Trophoblast cell (in vitro differentiated cells and primary cell): ENCODE data around the gene PRKACB.
"Not testable (repeated sequence)": the region's sequence is repeated elsewhere in the genome, so short reads cannot be mapped to it uniquely, and the experiment has no call there.

Source experiments
- DNase-seq, 2 donors: peaks; one replicate each; pipeline ENCODE4 v3.0.0-alpha.2; 2016
- H2AFZ ChIP-seq: 2 replicates; pipeline ENCODE4 v1.6.1; 2013; ENCODE audit warnings: low read length, moderate library complexity, mild to moderate bottlenecking; ENCODE audit not compliant: insufficient read depth, poor library complexity
- H2AK5ac ChIP-seq: 2 replicates; pipeline ENCODE4 v1.6.1; 2013; ENCODE audit warnings: mild to moderate bottlenecking, low read length
- H2BK120ac ChIP-seq: 2 replicates; pipeline ENCODE4 v1.6.1; 2013; ENCODE audit warnings: low read length, mild to moderate bottlenecking, moderate library complexity; ENCODE audit not compliant: insufficient read depth, poor library complexity
- H2BK12ac ChIP-seq: 2 replicates; pipeline ENCODE4 v1.6.1; 2013; ENCODE audit warnings: mild to moderate bottlenecking, low read length, moderate library complexity
- H2BK5ac ChIP-seq: 2 replicates; pipeline ENCODE4 v1.6.1; 2013; ENCODE audit warnings: low read length, low read depth, moderate library complexity, mild to moderate bottlenecking; ENCODE audit not compliant: poor library complexity
- H3K14ac ChIP-seq: 2 replicates; pipeline ENCODE4 v1.6.1; 2013; ENCODE audit warnings: mild to moderate bottlenecking, low read length
- H3K18ac ChIP-seq: 2 replicates; pipeline ENCODE4 v1.6.1; 2013; ENCODE audit warnings: mild to moderate bottlenecking, low read length
- H3K23ac ChIP-seq: 2 replicates; pipeline ENCODE4 v1.6.1; 2013; ENCODE audit warnings: low read length
- H3K27ac ChIP-seq: 2 replicates; pipeline ENCODE4 v1.5.1; 2013; ENCODE audit warnings: low read depth, mild to moderate bottlenecking, inconsistent platforms, low read length, moderate library complexity
- H3K27me3 ChIP-seq: 2 replicates; pipeline ENCODE4 v1.6.1; 2013; ENCODE audit warnings: inconsistent platforms, mild to moderate bottlenecking, low read length, moderate library complexity; ENCODE audit not compliant: insufficient read depth
- H3K36me3 ChIP-seq, 2 experiments: 1 replicate in 1 of 2; 2 replicates in 1 of 2; pipeline ENCODE4 v1.6.1; 2013; ENCODE audit warnings: low read length in 2 of 2, mild to moderate bottlenecking in 2 of 2, moderate library complexity in 1 of 2; ENCODE audit not compliant: insufficient read depth in 2 of 2, control insufficient read depth in 1 of 2
- H3K4ac ChIP-seq: 2 replicates; pipeline ENCODE4 v1.6.1; 2013; ENCODE audit warnings: low read depth, mild to moderate bottlenecking, low read length, moderate library complexity
- H3K4me1 ChIP-seq, 2 experiments: 1 replicate in 1 of 2; 2 replicates in 1 of 2; pipeline ENCODE4 v1.6.1; 2013; ENCODE audit warnings: low read length in 2 of 2, mild to moderate bottlenecking in 2 of 2, moderate library complexity in 1 of 2; ENCODE audit not compliant: insufficient read depth in 2 of 2, control insufficient read depth in 1 of 2
- H3K4me2 ChIP-seq: 2 replicates; pipeline ENCODE4 v1.6.1; 2013; ENCODE audit warnings: inconsistent platforms, mild to moderate bottlenecking, low read length, moderate library complexity
- H3K4me3 ChIP-seq: 2 replicates; pipeline ENCODE4 v1.5.1; 2013; ENCODE audit warnings: mild to moderate bottlenecking, low read depth, low read length, inconsistent platforms
- H3K79me1 ChIP-seq: one replicate; pipeline ENCODE4 v1.6.1; 2013; ENCODE audit warnings: low read length
- H3K79me2 ChIP-seq: 2 replicates; pipeline ENCODE4 v1.6.1; 2013; ENCODE audit warnings: low read length, mild to moderate bottlenecking; ENCODE audit not compliant: control insufficient read depth, insufficient read depth, poor library complexity
- H3K9ac ChIP-seq: 2 replicates; pipeline ENCODE4 v1.6.1; 2013; ENCODE audit warnings: mild to moderate bottlenecking, low read length
- H3K9me3 ChIP-seq: 2 replicates; pipeline ENCODE4 v1.6.1; 2013; ENCODE audit warnings: low read depth, mild to moderate bottlenecking, control low read depth, inconsistent platforms, low read length; ENCODE audit not compliant: insufficient read depth
- H4K12ac ChIP-seq: 2 replicates; pipeline ENCODE4 v1.6.1; 2013; ENCODE audit warnings: low read depth, mild to moderate bottlenecking, low read length, moderate library complexity
- H4K8ac ChIP-seq: 2 replicates; pipeline ENCODE4 v1.6.1; 2013; ENCODE audit warnings: low read depth, mild to moderate bottlenecking, low read length, moderate library complexity
- H4K91ac ChIP-seq: one replicate; pipeline ENCODE4 v1.6.1; 2013; ENCODE audit warnings: low read depth, mild to moderate bottlenecking, low read length, moderate library complexity
- WGBS: extraction: QIAGEN DNeasy Blood & Tissue Kit; methylation state at CpG from one replicate; pipeline ENCODE4 v1.1.7; 2013; ENCODE audit warnings: missing lambda C conversion rate; ENCODE audit not compliant: insufficient read length, insufficient coverage; ENCODE audit errors: extremely low coverage; 5-methylcytosine and 5-hydroxymethylcytosine counted together

The PRKACB gene

GRCh38 chr1:84225646-84226045 lies 81.6 kb downstream of the PRKACB start:
- H3K9ac ChIP-seq = no peak overlapping the region
- H2BK120ac ChIP-seq = no peak overlapping the region
- H2AFZ ChIP-seq = no peak overlapping the region
- H3K4ac ChIP-seq = no peak overlapping the region
- H3K79me1 ChIP-seq = no peaks in the 10 kb centered on the region
- no peak overlapping the region for H4K12ac ChIP-seq
- H3K9me3 ChIP-seq = no peaks in the 10 kb centered on the region
- H3K4me2 ChIP-seq = no peak overlapping the region
- no peak overlapping the region for H3K23ac ChIP-seq
- no CpG with 5 or more reads among the region's 1 CpG for WGBS
- no peak overlapping the region for H4K8ac ChIP-seq
- H2BK5ac ChIP-seq = no peak overlapping the region
- no peak overlapping the region for H3K18ac ChIP-seq
- H3K27me3 ChIP-seq = no peaks in the 10 kb centered on the region
- no peak overlapping the region for H2AK5ac ChIP-seq
- H3K4me1 ChIP-seq = no peaks in the 10 kb centered on the region
- H3K79me2 ChIP-seq = no peaks in the 10 kb centered on the region
- H3K14ac ChIP-seq = no peak overlapping the region
- no peaks in the 10 kb centered on the region for H3K36me3 ChIP-seq
- no peak for DNase-seq
- H4K91ac ChIP-seq = no peak overlapping the region
- H2BK12ac ChIP-seq = no peak overlapping the region
- no peak overlapping the region for H3K27ac ChIP-seq
- H3K4me3 ChIP-seq = no peak overlapping the region

GRCh38 chr1:84232676-84233075 lies 88.6 kb downstream of the PRKACB start:
- H3K23ac ChIP-seq, H3K27me3 ChIP-seq, H4K8ac ChIP-seq, H3K79me1 ChIP-seq, H3K79me2 ChIP-seq, H2AFZ ChIP-seq, H3K27ac ChIP-seq, H2AK5ac ChIP-seq, H3K9ac ChIP-seq, H2BK5ac ChIP-seq, H4K91ac ChIP-seq, H3K4me1 ChIP-seq, H3K4ac ChIP-seq, H3K9me3 ChIP-seq, H3K18ac ChIP-seq, H3K14ac ChIP-seq, H3K4me3 ChIP-seq, H3K36me3 ChIP-seq, H2BK120ac ChIP-seq, H4K12ac ChIP-seq, H3K4me2 ChIP-seq, H2BK12ac ChIP-seq, DNase-seq: not testable (repeated sequence)
- no CpG with 5 or more reads among the region's 3 CpGs for WGBS

- Histone ChIP-seq H2BK5ac (no peak overlapping the region), H3K27ac (no peak overlapping the region), H3K27me3 (no peaks in the 10 kb centered on the region), H3K9me3 (peaks cover 2% of the 10 kb centered on the region), H2BK120ac (no peak overlapping the region), H3K4me2 (no peak overlapping the region), H3K14ac (no peak overlapping the region), H3K4me3 (no peak overlapping the region), H4K91ac (no peak overlapping the region), H3K36me3 (peaks cover 2 to 5% of the 10 kb centered on the region in 2 experiments), H3K9ac (no peak overlapping the region), H3K4ac (no peak overlapping the region), H3K79me1 (no peaks in the 10 kb centered on the region), H3K23ac (no peak overlapping the region), H4K12ac (no peak overlapping the region), H3K4me1 (no peaks in the 10 kb centered on the region), H3K79me2 (no peaks in the 10 kb centered on the region), H2BK12ac (no peak overlapping the region), H4K8ac (no peak overlapping the region), H2AFZ (no peak overlapping the region), H2AK5ac (no peak overlapping the region), H3K18ac (no peak overlapping the region)
- no CpG with 5 or more reads among the region's 2 CpGs for whole genome bisulfite sequencing
- DNase-seq = no peak
Observed at GRCh38 chr1:84236256-84236655, 92.2 kb downstream of the PRKACB start.

GRCh38 chr1:84242641-84243040 lies 98.6 kb downstream of the PRKACB start:
- Histone ChIP-seq H4K91ac (no peak overlapping the region), H3K4ac (no peak overlapping the region), H4K8ac (no peak overlapping the region), H3K9me3 (no peaks in the 10 kb centered on the region), H3K27ac (no peak overlapping the region), H4K12ac (no peak overlapping the region), H3K9ac (no peak overlapping the region), H2AK5ac (no peak overlapping the region), H3K36me3 (peaks cover 0 to 2% of the 10 kb centered on the region in 2 experiments), H2BK12ac (no peak overlapping the region), H3K18ac (no peak overlapping the region), H3K23ac (no peak overlapping the region), H2AFZ (no peak overlapping the region), H2BK5ac (no peak overlapping the region), H3K4me3 (no peak overlapping the region), H3K4me2 (no peak overlapping the region), H3K14ac (no peak overlapping the region), H3K27me3 (no peaks in the 10 kb centered on the region), H3K79me1 (no peaks in the 10 kb centered on the region), H2BK120ac (no peak overlapping the region), H3K79me2 (no peaks in the 10 kb centered on the region), H3K4me1 (peaks cover 0 to 5% of the 10 kb centered on the region in 2 experiments)
- WGBS = no CpG with 5 or more reads among the region's 3 CpGs
- no peak for DNase-seq
